WI38 (cell line): ENCODE data around the gene MPPED1.

Source experiments
- H3K4me3 ChIP-seq: 2 replicates; pipeline ENCODE4 v1.5.1; 2011; ENCODE audit warnings: low read depth, mild to moderate bottlenecking, control low read depth, low read length
- TF ChIP-seq, protein P1 (sequence below): IDR thresholded peaks from 2 replicates; pipeline ENCODE4 v1.5.1; 2012; ENCODE audit warnings: low read depth, mild to moderate bottlenecking, control low read depth, low read length

MPPED1 gene, protein sequence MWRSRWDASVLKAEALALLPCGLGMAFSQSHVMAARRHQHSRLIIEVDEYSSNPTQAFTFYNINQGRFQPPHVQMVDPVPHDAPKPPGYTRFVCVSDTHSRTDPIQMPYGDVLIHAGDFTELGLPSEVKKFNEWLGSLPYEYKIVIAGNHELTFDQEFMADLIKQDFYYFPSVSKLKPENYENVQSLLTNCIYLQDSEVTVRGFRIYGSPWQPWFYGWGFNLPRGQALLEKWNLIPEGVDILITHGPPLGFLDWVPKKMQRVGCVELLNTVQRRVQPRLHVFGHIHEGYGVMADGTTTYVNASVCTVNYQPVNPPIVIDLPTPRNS

DNA sequence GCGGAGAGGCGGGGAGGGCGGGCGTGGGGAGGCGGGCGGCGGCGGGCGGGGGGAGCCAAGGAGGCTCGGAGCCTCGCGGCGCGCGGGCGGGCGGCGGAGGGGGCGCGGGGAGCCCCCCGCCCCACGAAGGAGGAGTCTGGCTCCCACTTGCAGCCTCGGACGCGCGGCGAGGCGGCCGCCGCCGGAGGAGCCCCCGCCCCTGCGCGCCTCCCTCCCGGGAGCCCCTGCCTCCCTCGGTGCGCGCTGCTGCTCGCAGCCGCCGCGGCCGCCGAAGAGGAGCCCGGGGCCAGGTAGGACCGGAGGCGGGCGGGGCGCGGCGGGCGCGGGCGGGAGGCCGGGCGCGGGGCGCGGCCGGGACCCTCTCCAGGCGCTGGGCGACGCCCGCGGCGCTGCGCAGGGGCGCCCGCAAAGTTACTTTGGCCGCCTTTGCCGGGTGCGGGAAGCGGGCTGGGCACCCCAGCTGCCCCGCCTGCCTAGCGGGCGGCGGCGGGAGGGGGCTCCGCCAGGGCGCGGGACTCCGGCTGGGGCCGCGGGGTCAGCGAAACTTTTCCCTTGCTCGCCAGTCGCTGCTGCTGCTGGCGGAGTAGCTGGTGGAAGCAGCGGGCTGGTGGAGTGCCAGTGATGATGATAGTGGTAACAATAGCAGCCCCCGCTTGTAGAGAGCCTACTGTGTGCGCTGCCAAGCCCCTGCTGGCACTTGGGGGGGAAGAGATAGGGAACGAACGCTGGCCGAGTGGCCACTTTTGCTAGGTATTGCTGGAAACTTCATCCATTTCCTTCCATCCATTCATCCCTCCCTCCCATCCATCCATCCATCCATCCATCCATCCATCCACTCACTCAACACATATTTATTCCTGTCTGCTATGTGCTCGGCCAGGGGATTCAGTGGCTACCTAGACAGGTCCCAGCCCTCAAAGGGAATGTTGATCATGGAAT, at the start of gene MPPED1:
Gene MPPED1, plus strand, starts transcription at position 146 of the 939 bp plus-strand sequence. CDS start 12,972 bp downstream, outside the sequence.
- TF ChIP-seq, protein P1, sequence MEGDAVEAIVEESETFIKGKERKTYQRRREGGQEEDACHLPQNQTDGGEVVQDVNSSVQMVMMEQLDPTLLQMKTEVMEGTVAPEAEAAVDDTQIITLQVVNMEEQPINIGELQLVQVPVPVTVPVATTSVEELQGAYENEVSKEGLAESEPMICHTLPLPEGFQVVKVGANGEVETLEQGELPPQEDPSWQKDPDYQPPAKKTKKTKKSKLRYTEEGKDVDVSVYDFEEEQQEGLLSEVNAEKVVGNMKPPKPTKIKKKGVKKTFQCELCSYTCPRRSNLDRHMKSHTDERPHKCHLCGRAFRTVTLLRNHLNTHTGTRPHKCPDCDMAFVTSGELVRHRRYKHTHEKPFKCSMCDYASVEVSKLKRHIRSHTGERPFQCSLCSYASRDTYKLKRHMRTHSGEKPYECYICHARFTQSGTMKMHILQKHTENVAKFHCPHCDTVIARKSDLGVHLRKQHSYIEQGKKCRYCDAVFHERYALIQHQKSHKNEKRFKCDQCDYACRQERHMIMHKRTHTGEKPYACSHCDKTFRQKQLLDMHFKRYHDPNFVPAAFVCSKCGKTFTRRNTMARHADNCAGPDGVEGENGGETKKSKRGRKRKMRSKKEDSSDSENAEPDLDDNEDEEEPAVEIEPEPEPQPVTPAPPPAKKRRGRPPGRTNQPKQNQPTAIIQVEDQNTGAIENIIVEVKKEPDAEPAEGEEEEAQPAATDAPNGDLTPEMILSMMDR = no peak
- H3K4me3 ChIP-seq = no peak within 1 kb of the TSS

DNA sequence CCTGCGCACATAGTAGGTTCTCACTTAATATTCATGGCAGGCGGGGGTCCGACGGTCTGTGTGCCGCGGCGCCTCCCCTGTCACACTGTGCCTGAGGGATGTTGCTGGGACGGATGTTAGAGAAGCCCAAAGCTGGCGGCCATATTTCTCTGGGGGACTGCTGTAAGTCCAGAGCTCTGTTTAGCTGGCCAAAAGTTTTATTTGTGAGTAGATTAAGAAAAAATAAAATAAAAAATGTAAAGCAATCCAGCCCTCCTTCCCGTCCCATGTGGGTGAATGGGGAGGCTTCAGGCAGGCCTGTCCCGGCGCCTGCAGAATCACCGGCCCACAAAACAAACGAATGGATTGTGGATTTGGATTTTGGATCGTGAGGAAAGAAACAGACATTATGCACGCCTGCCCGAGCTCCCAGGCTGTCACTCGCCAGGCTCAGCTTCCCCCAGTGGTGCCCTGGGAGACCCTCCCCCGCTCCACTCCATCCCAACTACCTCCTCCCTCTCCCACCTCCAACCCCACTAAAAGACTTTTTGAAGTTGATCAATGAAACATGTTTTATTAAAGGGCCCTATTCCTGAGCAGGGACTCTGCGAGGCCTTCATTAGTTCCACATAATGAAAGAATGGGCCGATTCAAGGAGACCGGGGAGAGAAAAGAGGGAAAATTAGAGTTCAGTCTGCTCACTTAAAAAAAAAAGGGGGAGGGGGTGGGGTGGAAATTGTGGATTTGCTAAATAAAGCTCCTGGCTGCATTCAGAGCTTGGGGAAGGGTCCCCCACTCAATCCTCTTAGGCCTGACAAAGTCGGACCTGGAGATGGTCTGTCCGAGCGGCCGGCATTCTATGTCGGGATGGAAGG, 48.3 kb upstream of the MPPED1 start:
- no peak overlapping the region for H3K4me3 ChIP-seq
- TF ChIP-seq, protein P1 = no peak

DNA sequence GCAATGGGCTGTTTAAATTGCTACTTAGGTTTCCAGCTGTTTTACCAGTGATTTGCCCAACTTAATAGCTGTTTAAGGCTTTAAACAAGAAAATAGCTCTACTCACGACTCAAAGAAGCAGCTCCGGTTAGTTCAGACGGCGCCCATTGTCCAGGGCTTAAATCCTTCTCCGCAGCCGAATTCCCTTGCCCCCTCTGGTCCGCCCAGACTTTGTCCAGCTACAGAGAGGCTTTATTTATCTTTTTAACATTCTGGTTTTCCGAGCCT, 47.7 kb upstream of the MPPED1 start:
- no peak overlapping the region for H3K4me3 ChIP-seq
- TF ChIP-seq, protein P1 = no peak

DNA sequence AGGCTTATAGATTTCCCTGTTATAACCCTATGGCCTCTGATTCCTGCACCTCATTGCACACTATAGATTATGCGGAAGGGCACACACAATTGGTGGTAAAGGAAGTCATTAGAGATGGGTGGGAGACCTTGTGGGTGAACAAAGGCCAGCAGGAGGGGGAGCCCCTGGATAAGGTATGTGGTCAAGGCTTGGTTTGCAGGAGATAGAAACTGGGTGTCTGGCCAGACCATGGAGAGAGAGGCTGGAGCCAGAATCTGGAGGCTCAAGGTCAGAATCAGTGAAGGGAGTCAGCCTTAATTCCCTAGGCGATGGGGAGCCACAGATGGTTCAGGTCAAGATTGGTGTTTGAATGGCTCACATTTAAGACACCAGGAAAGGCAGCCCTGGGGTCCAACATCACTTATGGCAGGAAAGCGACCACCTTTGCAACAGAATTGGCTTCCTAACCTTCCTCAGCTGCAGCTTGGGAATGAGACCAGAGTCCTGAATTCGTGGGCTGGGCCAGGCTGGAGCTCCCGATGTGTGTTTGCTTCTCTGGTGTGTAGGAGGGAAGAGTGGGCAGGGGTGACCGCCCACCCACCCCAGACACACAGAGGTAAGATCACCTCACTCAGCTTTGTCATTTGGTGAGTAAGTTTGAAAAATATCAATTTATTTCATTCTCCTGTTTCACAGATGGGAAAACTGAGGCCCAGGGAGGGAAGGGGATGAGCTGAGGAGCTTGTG, 45.9 kb upstream of the MPPED1 start:
- TF ChIP-seq, protein P1 = no peak
- no peak overlapping the region for H3K4me3 ChIP-seq

DNA sequence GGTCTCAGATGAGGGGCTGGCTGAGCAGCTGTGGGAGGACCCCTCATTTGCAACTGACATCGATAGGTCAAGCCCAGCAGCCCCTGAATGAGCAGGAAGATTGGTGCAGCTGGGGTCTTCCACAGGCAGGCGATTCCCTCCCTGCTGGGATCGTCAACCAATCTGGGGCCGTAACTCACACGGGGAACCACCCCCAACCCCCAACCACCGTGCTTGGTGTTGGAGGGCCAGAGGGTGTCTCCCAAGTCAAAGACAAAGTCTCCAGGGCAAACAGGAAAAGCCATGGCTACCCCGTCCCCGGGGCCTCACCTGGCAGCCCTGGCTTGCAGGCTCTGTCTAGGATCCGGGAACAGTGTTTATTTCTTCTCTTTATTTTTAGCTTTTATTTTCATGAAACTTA, 41.8 kb upstream of the MPPED1 start:
- TF ChIP-seq, protein P1 = no peak
- no peak overlapping the region for H3K4me3 ChIP-seq

DNA sequence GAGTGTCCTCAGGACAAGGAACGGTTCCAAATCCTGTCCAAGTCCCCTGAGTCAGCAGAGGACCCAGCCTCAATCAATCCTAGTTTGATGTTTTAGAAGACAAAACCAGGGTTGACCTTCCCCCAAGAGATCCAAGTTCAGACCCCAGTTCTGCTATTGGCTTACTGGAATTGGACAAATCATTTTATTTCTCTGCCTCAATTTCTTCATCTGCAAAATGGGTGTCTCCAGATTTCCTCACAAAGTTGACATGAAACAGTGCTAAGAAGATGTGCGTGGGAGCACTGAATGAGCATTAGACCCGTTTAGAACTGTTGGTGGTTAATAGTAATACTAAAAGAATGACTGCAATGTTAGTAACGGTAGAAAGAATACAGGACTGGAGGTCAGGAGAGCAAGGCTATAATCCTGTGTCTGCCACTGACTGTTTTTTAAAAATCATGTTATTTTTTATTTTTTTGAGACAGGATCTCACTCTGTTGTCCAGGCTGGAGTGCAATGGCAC, 35.8 kb upstream of the MPPED1 start:
- no peak overlapping the region for H3K4me3 ChIP-seq
- TF ChIP-seq, protein P1 = no peak
